Activated T-cell treated with anti-CD3 and anti-CD28 coated beads for 1 hour (primary cell): ENCODE measurements around the gene CSGALNACT2.
A peak's percentile ranks its signal among the peaks of the same experiment; 100 is the strongest.
"Not testable (repeated sequence)": the region's sequence is repeated elsewhere in the genome, so short reads cannot be mapped to it uniquely, and the experiment has no call there.

Source experiments
- DNase-seq: peaks from one replicate; pipeline ENCODE4 v3.0.0-alpha.2; 2020; ENCODE audit warnings: low read depth

CSGALNACT2 gene, protein sequence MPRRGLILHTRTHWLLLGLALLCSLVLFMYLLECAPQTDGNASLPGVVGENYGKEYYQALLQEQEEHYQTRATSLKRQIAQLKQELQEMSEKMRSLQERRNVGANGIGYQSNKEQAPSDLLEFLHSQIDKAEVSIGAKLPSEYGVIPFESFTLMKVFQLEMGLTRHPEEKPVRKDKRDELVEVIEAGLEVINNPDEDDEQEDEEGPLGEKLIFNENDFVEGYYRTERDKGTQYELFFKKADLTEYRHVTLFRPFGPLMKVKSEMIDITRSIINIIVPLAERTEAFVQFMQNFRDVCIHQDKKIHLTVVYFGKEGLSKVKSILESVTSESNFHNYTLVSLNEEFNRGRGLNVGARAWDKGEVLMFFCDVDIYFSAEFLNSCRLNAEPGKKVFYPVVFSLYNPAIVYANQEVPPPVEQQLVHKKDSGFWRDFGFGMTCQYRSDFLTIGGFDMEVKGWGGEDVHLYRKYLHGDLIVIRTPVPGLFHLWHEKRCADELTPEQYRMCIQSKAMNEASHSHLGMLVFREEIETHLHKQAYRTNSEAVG

DNA sequence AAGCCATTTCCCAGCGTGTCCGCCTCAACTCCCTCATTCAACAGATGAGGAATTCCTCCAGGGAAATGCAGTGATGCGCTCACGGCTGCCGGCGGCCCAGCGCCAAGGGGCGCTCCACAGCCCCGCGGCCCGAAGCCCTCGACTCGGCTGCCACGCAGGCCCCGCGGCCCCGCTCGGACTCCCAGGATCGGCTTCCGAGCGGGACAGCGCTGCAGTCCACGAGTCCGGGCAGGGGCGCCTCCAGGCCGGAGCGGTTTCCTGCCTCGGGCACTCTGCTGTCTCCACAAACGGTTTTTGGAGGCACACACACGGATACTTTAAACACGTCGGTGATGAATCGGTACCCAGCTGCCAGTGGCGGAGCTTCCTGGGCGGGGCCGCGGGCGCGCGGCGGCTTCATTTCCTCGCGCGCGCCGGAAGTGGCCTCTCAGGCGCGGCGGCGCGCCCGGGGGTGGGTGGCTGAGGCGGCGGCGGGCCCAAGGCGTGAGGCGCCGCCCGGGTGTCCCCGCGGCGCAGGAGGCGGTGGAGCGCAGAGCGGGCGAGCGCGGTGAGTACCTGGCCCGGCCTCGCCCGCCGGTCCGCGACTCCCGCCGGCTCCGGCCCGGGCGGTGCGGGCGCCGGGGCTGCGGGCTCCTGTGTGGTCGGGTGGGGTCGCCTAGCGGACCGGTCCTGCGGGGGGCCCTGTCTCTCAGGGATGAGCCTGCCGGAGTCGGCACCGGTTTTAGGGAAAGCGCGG lies at the start of gene CSGALNACT2:
Gene CSGALNACT2, plus strand, starts transcription at position 425 of the 736 bp plus-strand sequence. CDS start 16,705 bp downstream, outside the sequence.
- DNase-seq = peak; percentile 82

- no peak for DNase-seq
Observed at GRCh38 chr10:43089519-43089918, 48.7 kb upstream of the CSGALNACT2 start.

DNA sequence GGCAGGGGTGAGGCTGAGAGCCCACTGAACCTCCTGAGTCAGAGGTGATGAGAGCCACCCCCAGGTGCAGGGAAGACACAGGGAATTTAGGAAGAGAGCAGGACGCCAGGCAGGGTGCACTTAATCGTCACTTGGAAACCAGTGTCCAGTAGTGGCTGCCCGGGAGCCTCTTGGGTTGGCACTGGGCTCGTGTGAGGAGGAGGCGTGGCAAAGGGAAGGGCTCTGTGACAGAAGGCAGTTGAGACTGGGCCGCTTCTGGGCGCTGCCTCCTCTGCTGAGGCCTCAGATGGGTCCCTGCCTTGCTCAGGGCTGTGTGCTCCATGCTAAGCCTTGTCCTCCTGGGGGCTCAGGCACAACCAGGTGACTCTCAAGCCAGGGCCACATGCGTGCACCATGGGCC lies 48.1 kb upstream of the CSGALNACT2 start:
- DNase-seq = no peak

DNA sequence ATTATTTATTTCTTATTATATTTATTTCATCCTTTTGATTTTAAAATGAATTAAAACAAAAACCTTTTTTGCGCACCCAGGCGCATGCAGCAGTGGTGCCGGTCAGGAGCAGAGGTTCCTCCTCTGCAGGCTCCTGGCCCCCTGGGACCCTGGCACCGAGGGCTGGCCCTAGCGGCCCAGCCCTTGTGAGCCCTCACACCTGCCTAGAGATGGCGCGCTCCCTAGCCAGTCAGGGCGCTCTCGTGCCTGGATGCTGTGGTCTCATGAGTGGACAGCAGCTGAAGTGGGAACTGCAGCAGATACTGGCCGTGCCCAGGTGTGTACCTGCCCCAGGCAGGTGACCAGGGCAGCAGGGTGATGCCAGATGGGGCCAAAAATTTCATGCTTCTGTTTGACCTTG lies 47.6 kb upstream of the CSGALNACT2 start:
- DNase-seq = no peak

DNA sequence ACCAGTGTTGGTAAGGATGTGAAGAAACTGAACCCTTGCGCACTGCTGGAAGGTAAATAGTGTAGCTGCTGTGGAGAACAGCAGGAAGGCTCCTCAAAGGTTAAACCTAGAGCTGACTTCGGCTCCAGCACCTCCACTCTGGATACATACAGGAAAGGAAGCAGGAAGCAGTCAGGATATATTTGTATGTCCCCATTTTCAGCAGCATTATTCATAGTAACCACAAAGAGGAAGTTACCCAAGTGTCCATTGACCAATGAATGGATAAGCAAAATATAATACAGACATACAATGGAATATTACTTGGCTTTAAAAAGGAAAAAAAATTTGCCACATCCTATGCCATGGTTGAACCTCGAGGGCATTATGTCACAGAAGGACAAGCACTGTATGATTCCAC lies 46.4 kb upstream of the CSGALNACT2 start:
- no peak for DNase-seq

DNA sequence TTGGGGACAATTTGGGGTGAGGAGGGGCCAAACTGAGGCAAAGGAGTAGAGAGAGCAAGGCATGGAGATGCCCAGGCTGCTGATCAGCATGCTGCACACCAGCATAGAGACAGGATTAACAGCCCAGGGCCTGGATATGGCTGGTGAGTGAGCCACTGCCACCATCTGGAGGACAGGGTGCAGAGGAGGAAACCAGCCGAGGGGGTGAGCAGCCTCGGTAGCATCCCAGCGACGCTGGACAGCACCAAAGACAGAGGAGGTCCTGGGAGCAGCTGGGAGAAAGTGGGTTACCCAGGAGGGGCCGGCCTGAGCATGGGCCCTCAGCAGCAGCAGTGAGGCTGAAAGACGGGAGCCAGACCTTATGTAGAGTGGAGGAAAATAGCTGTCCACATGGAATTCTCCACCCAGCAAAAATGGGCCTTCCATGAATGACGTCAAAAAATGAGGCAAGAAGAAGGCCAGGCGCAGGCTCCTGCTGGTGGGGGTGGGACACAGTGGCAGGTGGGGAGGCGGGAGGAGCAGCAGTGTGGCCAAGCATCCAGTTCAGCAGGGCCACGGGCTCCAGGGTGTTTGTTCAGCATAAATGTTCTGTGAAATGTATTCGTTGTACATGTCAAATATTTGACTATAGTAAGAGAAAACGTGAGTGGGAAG lies 44.7 kb upstream of the CSGALNACT2 start:
- DNase-seq = no peak

DNA sequence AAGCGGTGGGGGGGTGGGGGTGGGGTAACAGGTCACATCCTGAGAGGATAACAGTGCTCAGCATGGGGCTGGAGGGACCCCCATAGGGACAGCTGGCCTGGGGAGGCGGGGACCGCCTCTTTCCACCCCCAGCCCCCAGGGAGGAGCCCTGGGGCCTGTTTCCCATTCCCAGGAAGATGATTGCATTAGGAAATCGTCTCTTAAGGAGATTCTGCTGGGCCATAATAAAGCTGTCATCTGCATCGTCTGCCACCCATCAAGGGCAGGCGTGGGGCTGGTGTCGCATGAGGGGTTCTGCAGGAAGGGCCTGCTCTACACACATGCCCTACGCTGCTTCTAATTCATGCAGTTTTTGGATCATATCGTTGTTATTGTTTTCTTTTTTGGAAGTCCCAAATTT lies 44.2 kb upstream of the CSGALNACT2 start:
- DNase-seq = no peak

DNA sequence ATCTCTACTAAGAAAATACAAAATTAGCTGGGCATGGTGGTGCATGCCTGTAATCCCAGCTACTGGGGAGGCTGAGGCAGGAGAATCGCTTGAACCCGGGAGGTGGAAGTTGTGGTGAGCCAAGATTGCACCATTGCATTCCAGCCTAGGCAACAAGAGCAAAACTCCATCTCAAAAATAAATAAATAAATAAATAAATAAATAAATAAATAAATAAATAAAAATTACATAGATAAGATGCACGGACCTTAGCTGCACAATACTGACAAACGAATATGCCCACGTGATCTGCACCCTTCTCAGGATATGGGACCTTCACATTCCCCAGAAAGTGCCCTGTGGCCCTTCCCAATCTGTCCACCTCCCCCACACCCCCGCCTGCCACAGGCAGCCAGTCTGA lies 38.9 kb upstream of the CSGALNACT2 start:
- DNase-seq = not testable (repeated sequence)

- DNase-seq = no peak
Observed at GRCh38 chr10:43099928-43100327, 38.3 kb upstream of the CSGALNACT2 start.

DNA sequence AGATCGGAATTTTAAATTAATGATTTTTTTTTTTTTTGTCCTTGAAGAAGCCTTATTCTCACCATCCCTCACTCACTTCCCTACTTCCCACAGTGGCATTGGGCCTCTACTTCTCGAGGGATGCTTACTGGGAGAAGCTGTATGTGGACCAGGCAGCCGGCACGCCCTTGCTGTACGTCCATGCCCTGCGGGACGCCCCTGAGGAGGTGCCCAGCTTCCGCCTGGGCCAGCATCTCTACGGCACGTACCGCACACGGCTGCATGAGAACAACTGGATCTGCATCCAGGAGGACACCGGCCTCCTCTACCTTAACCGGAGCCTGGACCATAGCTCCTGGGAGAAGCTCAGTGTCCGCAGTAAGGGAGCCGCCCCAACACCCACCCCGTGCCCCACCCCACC lies 37.9 kb upstream of the CSGALNACT2 start:
- no peak for DNase-seq

GRCh38 chr10:43102063-43102828 lies 36.0 kb upstream of the CSGALNACT2 start:
- no peak for DNase-seq

- peak; percentile 68 for DNase-seq
Observed at GRCh38 chr10:43105102-43105955, 32.9 kb upstream of the CSGALNACT2 start.

DNA sequence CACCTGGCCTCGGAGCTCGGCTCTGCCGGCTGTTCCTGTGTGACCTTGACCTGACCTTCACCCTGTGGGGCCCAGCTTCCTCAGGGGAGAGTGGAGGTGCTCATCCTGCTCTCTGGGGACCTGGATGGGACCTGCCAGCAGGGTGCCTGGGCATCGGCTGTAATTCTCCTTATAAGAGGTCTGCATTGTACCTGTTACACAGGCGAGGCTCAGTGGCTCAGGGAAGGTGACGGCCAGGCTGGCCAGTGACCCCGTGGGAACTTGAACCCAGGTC lies 32.4 kb upstream of the CSGALNACT2 start:
- DNase-seq = no peak

- no peak for DNase-seq
Observed at GRCh38 chr10:43106256-43107091, 31.8 kb upstream of the CSGALNACT2 start.

- no peak for DNase-seq
Observed at GRCh38 chr10:43108951-43109350, 29.3 kb upstream of the CSGALNACT2 start.

DNA sequence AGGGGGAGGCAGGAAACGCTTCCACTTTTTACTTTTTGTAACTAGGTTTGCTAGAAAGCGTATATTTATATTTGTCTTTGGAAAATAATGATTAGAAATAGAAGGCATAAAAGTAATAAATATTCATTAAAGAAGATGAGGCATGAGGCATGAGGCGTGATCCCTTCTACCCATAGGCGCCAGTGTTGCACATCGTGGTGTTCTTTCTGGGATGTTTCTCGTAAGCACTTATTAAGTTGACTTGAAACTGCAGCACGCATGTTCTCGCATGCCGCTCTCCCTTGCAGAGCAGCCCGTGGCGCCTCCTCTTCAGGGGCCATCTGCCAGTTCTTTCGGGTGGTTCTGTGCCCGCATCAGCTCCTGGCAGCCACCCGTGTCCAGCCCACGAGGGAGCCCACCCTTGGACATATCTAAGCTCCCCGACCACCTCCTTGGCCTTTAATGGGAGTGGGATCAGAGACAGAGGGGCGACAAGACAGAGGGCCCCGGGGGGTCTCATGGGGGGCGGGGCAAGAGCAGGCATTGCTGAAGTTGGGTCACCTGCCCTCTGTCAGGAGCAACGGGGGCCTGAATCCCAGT lies 28.5 kb upstream of the CSGALNACT2 start:
- no peak for DNase-seq

DNA sequence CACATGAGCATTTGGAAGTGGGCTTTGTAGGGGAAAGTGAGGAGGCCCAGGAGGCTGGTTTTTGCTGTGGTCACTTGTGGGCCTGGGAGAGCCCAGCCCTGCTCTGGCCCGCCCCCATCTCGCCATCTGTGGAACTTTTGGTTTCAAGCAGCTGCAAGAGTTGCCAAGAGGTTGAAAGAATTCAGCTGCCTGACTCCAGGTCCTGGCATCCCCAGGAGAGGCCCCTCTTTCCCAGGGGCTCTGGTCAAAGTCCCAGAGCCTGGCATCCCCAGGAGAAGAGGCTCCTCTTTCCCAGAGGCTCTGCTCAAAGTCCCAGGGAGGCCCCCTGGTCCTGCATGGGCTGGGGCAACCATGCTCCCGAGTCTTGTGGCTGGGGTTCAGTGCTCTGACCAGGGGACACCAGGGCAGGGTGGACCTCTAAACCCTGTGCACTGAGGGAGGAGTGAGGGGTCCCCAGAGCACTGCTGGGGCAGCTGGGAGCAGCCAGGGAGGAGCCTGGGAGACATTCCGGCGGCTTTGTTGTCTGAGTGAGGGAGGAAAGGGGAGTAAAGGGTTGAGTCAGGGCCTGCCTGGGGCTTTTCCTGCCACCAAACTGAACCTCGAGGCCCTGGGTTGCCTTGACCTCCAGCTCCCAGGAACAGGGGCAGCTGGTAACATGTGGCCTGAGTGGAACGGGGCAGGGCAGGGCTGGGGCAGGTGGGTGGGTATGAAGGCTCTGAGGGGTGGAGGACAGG lies 27.7 kb upstream of the CSGALNACT2 start:
- no peak for DNase-seq

DNA sequence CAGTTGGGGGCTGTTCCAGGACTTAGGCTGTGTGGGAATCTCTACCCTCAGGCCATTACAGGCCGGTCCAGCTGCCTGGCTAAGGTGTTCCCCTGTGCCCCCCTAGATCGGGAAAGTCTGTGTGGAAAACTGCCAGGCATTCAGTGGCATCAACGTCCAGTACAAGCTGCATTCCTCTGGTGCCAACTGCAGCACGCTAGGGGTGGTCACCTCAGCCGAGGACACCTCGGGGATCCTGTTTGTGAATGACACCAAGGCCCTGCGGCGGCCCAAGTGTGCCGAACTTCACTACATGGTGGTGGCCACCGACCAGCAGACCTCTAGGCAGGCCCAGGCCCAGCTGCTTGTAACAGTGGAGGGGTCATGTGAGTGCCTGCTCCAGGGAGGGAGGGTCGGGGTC lies 27.1 kb upstream of the CSGALNACT2 start:
- no peak for DNase-seq
